Measurements from ENCODE around the gene PPT2.

PPT2 gene

DNA sequence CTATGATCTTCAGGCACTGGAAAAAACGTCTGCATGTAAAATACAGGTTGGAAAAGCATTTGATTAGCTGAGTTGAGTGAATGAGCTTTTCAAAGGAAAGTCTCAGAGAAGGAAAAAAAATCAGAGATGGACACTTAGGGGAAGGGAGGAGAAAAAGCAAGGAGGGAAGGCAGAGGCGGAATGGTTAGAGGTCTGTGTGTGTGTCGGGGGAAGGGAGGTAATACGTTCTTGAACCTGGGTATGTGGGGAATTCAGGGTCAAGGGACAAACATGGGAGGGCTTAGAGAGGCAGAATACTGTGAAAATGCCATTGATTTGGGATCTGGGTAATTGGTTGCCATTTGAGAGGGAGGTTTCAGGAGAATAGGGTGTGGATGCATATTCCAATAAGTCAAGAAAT, 7.3 kb upstream of the PPT2 start:
- DNase-seq (ENCODE audit: low read depth in 1 of 2, low spot score in 1 of 2), result no peak
- TF ChIP-seq SPI1 (IDR thresholded peaks at IDR 0.05; ENCODE audit: borderline replicate concordance, low read depth), result no peak
- TF ChIP-seq, protein P1, sequence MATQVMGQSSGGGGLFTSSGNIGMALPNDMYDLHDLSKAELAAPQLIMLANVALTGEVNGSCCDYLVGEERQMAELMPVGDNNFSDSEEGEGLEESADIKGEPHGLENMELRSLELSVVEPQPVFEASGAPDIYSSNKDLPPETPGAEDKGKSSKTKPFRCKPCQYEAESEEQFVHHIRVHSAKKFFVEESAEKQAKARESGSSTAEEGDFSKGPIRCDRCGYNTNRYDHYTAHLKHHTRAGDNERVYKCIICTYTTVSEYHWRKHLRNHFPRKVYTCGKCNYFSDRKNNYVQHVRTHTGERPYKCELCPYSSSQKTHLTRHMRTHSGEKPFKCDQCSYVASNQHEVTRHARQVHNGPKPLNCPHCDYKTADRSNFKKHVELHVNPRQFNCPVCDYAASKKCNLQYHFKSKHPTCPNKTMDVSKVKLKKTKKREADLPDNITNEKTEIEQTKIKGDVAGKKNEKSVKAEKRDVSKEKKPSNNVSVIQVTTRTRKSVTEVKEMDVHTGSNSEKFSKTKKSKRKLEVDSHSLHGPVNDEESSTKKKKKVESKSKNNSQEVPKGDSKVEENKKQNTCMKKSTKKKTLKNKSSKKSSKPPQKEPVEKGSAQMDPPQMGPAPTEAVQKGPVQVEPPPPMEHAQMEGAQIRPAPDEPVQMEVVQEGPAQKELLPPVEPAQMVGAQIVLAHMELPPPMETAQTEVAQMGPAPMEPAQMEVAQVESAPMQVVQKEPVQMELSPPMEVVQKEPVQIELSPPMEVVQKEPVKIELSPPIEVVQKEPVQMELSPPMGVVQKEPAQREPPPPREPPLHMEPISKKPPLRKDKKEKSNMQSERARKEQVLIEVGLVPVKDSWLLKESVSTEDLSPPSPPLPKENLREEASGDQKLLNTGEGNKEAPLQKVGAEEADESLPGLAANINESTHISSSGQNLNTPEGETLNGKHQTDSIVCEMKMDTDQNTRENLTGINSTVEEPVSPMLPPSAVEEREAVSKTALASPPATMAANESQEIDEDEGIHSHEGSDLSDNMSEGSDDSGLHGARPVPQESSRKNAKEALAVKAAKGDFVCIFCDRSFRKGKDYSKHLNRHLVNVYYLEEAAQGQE (IDR thresholded peaks at IDR 0.05; ENCODE audit: insufficient replicate concordance, low read depth), result no peak
- no peak for TF ChIP-seq GABPA (IDR thresholded peaks at IDR 0.05; ENCODE audit: low read depth)
- TF ChIP-seq POLR2AphosphoS5 (IDR thresholded peaks at IDR 0.05; ENCODE audit: low read depth), result no peak
- TF ChIP-seq, protein P2, sequence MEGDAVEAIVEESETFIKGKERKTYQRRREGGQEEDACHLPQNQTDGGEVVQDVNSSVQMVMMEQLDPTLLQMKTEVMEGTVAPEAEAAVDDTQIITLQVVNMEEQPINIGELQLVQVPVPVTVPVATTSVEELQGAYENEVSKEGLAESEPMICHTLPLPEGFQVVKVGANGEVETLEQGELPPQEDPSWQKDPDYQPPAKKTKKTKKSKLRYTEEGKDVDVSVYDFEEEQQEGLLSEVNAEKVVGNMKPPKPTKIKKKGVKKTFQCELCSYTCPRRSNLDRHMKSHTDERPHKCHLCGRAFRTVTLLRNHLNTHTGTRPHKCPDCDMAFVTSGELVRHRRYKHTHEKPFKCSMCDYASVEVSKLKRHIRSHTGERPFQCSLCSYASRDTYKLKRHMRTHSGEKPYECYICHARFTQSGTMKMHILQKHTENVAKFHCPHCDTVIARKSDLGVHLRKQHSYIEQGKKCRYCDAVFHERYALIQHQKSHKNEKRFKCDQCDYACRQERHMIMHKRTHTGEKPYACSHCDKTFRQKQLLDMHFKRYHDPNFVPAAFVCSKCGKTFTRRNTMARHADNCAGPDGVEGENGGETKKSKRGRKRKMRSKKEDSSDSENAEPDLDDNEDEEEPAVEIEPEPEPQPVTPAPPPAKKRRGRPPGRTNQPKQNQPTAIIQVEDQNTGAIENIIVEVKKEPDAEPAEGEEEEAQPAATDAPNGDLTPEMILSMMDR (IDR thresholded peaks at IDR 0.05; ENCODE audit: insufficient read depth, low read length), result no peak

DNA sequence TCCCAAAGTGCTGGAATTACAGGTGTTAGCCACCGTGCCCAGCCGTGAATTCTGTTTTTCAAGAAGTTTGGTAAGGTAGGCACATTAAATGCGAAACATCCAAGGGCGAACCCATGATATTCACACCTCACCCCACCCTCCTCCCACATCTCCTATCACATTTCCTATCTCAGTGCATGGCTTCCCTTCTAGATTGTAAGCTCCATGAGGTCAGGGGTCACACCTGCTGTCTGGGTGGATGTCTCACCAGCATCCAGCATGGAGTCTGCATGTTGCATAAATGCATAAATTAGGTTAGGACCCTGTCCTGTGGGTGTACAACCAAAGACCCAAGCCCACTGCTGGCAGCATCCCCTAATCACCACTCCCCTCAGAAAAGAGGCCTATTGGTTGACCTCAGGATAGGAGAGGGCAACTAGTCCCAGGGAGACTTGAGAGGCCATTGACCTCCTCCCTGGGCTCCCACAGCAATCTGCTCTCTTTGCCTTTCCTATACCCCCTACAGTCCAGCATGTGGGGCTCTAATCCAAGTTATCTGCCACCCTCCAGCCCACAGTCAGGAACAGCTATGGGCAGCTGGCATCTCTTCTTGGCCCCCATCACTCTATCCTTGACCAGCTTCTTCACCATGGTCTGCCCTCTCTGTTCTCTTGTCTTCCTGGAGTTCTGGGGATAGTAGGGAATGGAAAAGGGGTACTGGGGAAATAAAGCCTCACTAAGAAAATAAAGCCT, 6.4 kb upstream of the PPT2 start:
- no peak overlapping the region for H3K4me3 ChIP-seq (replicated peaks; ENCODE audit: insufficient read depth, low read length)
- H3K27ac ChIP-seq (replicated peaks), result no peak overlapping the region
- DNase-seq (ENCODE audit: low read depth in 1 of 2, low spot score in 1 of 2), result no peak
- no peak for TF ChIP-seq SPI1 (IDR thresholded peaks at IDR 0.05; ENCODE audit: borderline replicate concordance, low read depth)
- peaks cover 29% of the 10 kb centered on the region for H3K27me3 ChIP-seq (ENCODE audit: insufficient read depth, poor library complexity, severe bottlenecking)

More for the DNA sequence above, 7.3 kb upstream of the PPT2 start:
- H3K27ac ChIP-seq (replicated peaks), result no peak overlapping the region
- peaks cover 29% of the 10 kb centered on the region for H3K27me3 ChIP-seq (ENCODE audit: insufficient read depth, poor library complexity, severe bottlenecking)
- no peak overlapping the region for H3K4me3 ChIP-seq (replicated peaks; ENCODE audit: insufficient read depth, low read length)

DNA sequence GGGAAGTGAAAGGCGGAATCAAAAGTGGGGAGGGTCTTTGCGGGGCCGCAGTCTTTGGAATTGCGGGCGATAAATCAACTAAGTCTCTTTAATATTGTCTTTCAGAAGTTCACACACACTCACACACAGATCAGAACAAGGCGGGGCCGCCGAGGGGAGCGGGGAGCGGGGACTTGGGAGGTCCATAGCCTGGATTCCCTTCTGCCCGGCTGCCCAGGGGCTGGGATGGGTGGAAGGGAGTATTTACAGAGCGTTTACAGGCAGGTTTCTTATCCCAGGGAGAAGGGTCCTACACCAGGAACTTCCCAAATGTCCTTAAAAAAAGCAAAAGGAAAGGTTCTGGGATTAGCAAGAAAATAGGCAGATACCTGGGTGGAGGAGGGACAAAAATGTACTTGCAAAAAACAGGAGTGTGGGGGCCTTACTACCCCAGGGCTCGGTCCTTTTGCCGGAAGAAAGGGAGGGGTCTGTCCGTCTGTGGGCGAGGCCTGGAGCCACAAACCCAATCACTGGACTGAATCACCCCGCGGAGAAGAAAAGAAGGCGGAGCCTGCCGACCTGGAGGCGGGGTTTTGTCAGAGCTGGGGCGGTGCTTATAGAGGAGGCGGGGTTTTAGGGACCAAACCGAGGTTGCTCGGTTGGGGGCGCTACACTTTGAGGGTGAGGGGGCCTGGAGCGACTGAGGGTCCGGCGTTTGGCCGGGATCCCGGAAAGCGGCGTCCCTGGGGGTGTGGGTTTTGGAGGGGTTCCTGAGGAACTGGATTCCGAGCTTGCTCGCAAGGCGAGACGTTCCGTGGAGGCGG, 5.5 kb upstream of the PPT2 start:
- Histone ChIP-seq H3K27ac (replicated peaks) (no peak overlapping the region), H3K27me3 (ENCODE audit: insufficient read depth, poor library complexity, severe bottlenecking) (peaks cover 36% of the 10 kb centered on the region), H3K4me3 (replicated peaks; ENCODE audit: insufficient read depth, low read length) (no peak overlapping the region)
- TF ChIP-seq, protein P2 (IDR thresholded peaks at IDR 0.05; ENCODE audit: insufficient read depth, low read length), result no peak
- TF ChIP-seq POLR2AphosphoS5 (IDR thresholded peaks at IDR 0.05; ENCODE audit: low read depth) (no peak), GABPA (IDR thresholded peaks at IDR 0.05; ENCODE audit: low read depth) (no peak), SPI1 (IDR thresholded peaks at IDR 0.05; ENCODE audit: borderline replicate concordance, low read depth) (no peak)
- TF ChIP-seq, protein P1 (IDR thresholded peaks at IDR 0.05; ENCODE audit: insufficient replicate concordance, low read depth), result no peak
- no peak for DNase-seq (ENCODE audit: low read depth in 1 of 2, low spot score in 1 of 2)

DNA sequence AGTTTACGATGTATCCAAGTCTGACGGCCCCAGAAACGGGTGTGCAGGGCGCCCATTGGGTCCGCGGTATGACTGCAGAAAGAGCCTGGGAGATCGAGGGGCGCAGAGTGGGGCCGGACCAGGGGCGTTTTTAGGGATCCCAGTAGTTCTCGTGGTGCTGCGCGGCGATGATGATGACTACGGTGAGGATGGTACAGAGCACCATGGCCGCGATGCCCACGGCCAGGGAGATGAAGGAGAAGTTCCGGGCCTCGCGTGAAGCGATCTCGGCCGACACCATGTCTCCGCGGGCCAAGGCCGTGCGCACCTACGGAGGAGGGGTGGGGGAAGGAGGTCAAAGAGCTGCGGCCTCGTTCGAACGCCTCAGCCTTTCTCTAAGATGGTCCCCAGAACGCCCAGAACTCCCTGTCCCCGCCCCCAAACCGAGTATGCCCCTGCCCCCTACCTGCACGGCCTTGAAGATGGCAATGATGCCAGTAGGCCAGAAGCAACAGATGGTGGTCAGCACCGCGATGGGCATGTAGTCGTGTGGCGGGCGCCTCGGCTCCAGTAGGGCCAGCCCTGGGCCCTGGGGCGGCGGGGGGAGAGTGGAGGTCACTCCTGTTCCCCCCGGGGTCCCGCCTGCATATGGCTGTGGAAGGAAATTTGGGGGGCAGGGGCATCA, 4.7 kb upstream of the PPT2 start:
- TF ChIP-seq POLR2AphosphoS5 (IDR thresholded peaks at IDR 0.05; ENCODE audit: low read depth) (no peak), SPI1 (IDR thresholded peaks at IDR 0.05; ENCODE audit: borderline replicate concordance, low read depth) (no peak), GABPA (IDR thresholded peaks at IDR 0.05; ENCODE audit: low read depth) (no peak)
- TF ChIP-seq, protein P1 (IDR thresholded peaks at IDR 0.05; ENCODE audit: insufficient replicate concordance, low read depth), result no peak
- TF ChIP-seq, protein P2 (IDR thresholded peaks at IDR 0.05; ENCODE audit: insufficient read depth, low read length), result no peak
- no peak for DNase-seq (ENCODE audit: low read depth in 1 of 2, low spot score in 1 of 2)
- Histone ChIP-seq H3K27me3 (ENCODE audit: insufficient read depth, poor library complexity, severe bottlenecking) (peaks cover 40% of the 10 kb centered on the region), H3K4me3 (replicated peaks; ENCODE audit: insufficient read depth, low read length) (no peak overlapping the region), H3K27ac (replicated peaks) (no peak overlapping the region)
